ENCODE data around the gene EPB41L1.

Gene EPB41L1

GRCh38 chr20:36154700-36155628, at the start of gene EPB41L1:
Gene EPB41L1, plus strand, starts transcription at chr20:36154740. Its CDS starts 19,038 bp downstream, at chr20:36173778.
- no peak for DNase-seq

GRCh38 chr20:36104856-36105255, 49.7 kb upstream of the EPB41L1 start:
- DNase-seq = no peak

DNA sequence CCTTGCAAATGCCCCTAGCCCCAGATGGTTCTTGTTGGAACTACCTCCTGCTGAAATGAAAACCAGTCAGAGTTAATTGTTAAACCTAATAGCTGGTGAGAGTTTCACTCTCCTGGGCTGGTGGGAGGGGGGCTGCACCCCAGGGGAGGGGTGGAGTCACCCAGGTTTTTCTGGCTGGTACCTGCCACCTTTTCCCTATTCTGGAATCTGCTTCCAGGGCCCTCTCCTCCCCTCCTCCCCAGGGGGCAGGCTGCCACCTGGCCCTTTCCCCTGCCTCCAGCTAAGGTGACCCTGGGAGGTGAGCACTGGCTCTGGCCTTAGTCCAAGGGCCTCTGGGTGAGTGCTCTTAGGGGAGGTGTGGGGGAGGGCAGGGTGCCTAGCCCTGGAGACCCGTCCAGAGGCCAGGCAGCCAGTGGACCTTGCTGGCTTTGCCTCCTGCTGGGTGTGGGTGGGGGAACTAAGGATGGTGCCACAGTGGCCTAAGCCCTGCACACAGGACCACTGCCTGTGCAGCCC, 48.8 kb upstream of the EPB41L1 start:
- no peak for DNase-seq

GRCh38 chr20:36106606-36107005, 47.9 kb upstream of the EPB41L1 start:
- DNase-seq = no peak

DNA sequence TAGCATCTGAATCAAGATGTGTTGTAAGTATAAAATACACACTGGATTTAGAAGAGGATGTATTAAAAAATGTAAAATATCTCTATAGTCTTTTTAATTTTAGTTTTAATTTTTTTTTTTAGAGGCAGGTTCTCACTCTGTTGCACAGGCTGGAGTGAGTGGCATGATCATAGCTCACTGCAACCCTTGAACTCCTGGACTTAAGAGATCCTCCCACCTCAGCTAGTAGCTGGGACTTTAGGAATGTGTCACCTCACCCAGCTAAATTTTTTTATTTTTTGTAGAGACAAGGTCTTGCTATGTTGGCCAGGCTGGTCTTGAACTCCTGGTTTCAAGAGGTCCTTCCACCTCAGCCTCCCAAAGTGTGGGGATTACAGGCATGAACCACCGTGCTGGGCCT, 46.7 kb upstream of the EPB41L1 start:
- no peak for DNase-seq

DNA sequence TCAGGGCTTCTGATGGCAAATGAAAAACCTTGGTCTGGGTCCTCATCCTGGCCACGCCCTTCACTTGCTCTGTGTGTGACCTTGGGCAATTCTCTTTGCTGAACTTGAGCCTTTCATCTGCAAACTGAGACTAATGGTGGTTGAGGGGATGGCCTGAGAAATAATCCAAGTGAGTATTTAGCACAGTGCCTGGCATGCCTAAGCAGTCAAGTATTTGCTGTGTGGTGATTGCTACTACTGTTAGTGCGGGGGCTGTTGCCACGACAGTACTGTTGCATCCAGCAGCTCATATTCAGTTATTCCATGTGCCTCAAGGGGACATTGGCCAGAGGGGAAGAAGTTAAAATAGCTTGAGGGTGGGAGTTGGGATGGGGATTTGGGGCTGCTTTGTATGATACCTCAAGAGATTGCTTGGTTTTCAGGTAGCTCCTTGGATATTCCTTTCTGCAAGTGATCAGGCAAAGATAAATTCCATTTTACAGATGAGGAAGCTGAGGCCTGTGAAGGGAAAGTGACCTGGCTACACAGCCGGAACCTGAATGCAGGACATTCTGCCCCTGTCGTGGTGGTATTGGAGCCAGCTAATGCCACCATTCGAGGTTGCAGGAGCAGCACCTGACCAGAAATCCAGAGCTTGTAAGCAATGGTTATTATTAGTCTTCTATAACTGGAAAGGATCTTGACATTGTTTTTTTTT, 45.1 kb upstream of the EPB41L1 start:
- no peak for DNase-seq

DNA sequence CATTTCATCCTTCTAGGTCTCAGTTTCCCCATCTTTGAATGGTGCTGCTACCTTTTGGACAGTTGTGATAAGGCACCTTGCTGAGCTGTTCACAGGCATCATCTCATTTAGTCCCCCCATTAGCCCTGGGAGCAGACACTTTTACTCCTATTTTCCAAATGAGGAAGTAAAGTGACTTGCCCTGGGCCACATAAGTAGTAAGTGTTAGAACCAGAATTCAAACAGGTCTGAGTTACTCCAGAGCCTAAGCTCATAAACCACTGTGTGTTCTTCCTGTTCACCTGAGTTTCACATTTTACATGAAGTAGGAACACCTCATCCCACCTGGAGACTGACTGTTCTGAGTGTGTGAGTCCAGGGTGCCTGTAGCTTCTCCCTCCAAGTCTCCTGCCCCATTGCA, 43.5 kb upstream of the EPB41L1 start:
- no peak for DNase-seq

DNA sequence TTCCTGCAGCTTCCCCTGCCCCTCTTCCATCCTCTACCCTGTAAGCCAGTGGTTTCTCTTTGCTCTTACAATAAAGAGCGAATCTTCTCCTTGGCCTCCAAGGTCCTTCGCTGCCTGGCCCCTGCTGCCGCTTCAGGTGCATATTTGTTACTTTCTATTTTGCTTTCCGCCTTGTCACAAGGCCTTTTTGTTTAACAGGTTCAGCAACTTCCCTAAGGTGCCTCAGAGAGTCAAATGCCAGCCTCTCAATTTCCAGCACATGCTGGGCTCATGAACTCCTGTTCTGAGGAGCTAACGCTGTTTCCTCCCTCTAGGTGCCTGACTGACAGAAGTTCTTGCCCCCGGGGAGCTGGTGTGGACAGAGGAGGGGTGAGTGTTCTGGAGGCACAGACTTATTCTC, 42.4 kb upstream of the EPB41L1 start:
- DNase-seq = no peak

DNA sequence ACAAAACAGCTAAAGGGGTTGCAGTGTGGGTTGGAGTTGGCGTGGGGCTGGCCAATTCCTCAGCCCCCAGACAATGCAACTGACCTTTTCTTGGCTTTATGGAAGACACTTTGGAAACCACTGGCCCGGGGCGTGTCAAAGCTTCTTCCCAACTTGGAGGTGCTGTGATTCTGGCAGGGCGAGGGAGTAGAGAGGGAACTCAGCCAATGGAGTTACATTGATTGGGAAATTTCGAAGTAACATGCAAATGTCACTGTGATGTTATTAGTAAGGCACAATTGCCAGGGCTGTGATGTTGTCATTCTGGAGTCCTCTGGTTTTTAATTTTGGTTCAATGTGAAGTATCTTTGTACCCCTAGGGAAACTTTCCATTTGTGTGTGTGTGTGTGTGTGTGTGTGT, 41.5 kb upstream of the EPB41L1 start:
- no peak for DNase-seq

DNA sequence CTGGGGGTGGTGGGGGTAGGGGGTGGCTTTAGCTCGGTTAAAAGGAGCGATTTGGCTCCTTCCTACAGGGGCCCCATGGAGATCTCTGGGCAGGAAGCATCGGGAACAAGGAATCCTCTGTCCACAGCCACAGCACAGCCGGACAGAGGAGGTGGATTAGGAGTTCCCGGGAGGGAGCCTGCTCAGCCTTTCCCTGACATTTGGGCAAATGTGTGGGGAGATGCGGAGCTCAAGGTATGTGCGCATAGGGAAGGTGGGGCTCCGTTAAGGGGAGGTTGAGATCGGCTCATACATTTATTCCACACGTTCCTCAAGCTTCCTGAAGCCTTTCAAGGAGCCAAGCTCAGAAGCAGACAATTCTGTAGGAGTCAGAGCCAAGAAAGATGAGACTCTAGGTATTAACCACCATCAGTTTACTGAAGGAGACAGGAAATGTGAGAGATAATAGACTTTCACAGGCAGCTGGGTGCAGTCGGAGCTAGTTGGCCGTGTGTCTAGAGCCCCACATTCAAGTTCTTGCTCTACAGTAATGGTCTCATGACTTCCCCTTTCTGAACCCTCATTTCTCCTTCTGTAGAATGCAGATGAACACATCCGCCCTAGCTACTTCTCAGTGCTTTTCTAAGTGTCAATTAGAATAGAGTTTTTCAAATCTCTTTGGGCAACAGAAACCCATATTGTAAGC, 40.8 kb upstream of the EPB41L1 start:
- no peak for DNase-seq

- DNase-seq = no peak
Observed at GRCh38 chr20:36114707-36115106, 39.8 kb upstream of the EPB41L1 start.

- DNase-seq = no peak
Observed at GRCh38 chr20:36115925-36116324, 38.6 kb upstream of the EPB41L1 start.

- DNase-seq = no peak
Observed at GRCh38 chr20:36116807-36117441, 37.6 kb upstream of the EPB41L1 start.

GRCh38 chr20:36117638-36118037, 36.9 kb upstream of the EPB41L1 start:
- DNase-seq = no peak

DNA sequence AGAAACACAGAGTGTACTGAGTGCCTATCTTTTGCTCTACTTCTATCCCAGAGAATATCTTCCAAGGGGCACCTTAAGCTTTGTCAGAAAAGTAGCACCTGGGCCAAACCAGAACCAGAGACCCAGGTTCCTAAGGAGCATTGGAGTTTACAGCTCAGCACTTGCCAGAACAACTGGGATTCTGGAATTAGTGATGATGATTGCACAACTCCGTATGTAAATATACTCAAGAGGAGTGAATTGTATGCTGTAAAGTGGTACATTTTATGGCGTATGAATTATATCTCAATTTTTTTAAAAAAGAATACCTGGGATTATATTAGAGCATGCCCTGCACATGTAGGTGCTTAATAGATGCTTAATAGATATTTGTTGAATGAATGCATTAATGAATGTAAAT, 36.2 kb upstream of the EPB41L1 start:
- no peak for DNase-seq

GRCh38 chr20:36119537-36119936, 35.0 kb upstream of the EPB41L1 start:
- DNase-seq = no peak

- no peak for DNase-seq
Observed at GRCh38 chr20:36120241-36120640, 34.3 kb upstream of the EPB41L1 start.

DNA sequence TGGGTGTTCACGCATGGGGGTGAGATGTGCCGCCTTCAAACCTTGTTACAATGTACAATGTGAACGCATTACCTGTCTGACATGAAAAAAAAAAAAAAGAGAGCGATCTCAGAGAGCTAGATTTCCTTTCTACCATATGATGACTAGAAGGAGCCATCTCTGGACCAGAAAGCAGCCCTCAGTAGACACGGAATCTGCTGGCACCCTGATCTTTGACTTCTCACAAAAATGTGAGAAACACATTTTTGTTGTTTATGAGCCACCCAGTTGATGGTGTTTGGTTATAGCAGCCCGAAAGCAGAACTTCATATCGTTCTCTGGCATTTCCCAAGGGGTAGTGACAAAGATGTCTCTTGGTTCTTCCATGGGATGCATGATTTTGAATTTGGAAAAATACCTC, 33.5 kb upstream of the EPB41L1 start:
- no peak for DNase-seq

DNA sequence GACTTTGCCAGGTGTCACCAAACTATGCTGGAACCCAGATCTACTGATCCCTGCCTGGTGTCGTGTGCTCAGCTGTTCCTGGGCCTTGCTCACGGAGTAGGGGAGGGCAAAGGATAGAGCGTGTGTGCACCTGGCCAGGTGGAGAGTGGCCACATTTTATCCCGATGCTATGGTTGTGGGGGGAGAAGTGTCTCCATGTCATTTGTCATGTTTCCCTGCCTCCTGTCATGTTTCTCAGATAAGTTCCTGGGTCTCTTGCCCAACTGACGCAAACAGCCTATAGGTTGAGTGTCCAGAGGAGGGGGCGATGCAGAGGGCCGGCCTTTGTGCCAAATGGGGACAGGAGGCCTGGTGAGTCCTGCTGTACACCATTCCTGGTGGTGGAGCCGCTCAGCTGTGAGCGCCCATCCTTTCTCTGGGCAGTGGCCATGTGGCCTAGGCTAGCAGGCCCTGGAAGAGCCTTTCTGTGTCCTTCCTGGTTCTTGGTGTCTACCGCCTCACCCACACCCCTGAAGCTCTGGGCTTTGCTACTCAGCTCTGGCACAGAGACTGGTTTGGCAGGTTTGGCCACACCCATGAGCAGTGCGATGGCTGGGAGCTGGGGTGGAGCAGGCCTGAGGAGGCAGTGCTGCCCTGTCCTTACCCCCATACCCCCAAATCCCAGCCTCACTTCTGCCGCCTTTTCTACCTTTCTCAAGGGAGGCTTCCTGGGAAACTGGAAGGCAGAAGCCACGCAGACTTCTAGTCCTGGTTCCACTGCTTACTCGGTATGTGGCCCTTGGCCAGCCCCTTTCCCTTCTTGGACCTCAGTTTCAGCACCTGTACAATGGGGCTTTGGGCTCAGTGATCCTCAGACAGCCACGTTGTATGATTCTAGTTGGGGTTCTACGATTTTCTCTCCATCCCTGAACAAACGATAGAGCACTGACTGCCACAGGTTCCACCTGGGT, 32.3 kb upstream of the EPB41L1 start:
- no peak for DNase-seq

DNA sequence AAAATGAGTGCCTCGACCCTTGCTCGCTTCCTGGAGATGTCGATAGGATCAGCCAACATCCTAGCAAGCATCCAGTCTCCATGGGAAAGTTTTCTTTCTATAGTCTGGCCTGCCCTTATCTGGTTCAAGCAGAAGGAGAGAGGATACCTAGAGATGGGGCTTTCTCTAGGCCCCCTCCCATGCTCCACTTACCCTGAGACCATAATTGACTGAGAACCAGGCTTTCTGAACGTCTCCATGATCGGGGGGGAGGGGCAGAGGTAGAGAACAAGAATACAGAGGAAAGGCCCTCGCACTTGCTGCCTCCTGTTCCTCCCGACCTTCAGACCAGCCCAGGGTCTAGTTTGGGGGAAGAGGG, 31.6 kb upstream of the EPB41L1 start:
- no peak for DNase-seq

- DNase-seq = no peak
Observed at GRCh38 chr20:36125097-36125496, 29.4 kb upstream of the EPB41L1 start.

Data from NCI-H187 treated with DMSO at 0.1 percent for 48 hours (cell line).